DMS53 treated with DMSO at 0.1 percent for 48 hours (cell line): ENCODE data around the gene IFTAP.

Experiments used
- DNase-seq: peaks from one replicate; lab custom pipeline; 2025; ENCODE audit not compliant: unreplicated experiment; lab: John Stamatoyannopoulos, UW

IFTAP gene

DNA sequence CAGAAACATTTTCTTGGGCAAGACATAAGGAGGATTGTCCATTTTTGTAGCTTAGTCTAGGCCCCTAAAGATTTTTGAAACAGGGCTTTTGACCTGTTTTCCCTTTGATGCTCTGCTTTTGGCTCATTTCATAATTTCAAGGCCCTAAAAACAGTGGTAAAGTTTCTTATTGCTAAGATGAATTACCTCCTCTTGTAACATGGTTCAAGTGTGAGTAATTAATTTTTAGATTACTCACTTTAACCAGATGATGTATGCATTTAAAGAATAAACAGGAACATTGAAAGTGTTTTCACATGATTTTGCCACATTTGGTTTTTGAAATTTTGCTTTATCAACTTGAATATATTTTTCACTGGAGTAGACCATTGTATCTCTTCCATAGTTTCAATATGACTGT lies 2.6 kb downstream of the IFTAP start:
- no peak for DNase-seq

DNA sequence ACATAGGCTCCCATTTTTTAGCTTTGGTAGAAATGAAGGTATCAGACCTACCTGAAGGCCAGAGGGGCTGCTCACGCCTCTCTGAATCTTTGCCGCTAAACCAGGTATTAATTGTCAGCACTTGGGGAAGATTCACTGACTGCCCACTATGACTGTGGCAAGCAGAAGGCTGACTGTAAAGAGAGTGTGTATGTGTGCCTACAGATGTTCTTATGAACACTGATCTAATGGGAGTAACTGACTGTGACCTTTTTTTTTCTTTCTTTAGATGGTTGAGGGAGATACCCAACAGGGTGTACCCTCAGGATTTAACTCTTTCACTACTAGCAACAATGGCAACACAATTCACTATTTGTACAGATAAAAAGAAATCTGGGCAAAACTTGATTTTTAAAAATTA lies 3.7 kb downstream of the IFTAP start, which contains the start of gene RAG2:
Gene RAG2, minus strand, starts transcription at position 186 of the 400 bp plus-strand sequence. CDS start 4,068 bp downstream, outside the sequence.
- DNase-seq = no peak

DNA sequence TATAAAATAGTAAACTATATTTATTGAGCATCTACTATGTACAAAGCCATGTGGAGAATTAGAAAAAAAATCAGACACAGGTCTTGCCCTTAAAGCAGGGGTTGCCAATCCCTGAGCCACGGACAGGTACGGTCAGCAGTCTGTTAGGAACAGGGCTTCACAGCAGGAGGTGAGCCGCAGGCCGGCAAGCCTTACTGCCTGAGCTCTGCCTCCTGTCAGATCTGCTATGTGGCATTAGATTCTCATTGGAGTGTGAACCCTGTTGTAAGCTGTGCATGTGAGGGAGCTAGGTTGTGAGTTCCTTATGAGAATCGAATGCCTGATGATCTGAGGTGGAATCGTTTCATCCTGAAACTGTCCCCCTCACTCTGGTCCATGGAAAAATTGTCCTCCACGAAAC lies 5.9 kb downstream of the IFTAP start:
- no peak for DNase-seq

DNA sequence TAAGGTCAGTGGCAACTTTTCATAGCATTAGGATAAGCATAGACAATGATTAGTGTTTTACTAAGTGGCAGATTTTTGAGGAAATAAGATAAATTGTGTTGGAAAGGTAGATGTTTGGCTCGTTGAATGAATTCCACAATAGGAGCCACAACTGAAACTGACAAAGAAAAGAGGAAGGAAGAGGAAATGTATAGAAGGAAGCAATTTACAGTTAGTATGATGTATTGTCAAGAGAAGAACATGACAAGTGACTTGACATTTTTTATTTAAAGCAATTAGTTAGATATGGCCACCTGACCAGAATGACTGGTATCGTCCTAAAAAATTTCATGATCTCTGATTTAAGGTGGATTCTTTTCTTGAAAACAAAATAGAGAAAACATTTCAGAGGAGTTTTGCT lies 6.9 kb downstream of the IFTAP start:
- no peak for DNase-seq

DNA sequence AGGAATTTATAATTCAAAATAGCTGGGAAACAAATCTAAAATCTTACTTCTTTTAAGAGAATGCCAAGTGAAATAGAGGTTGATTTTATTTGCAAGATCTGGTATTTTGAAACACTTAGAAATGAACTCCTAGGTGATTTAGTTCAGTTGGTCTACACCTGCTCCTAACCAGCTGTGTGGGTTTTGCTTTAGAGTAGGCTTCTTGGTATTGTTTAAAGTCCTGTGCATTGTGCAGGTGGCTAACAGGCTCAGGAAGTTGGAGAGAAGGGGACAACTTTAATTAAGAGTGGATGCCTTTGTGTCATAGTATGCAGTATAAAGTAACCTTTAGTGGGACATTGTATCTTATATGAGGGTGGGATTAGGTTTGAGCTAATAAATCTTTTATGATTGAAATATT lies 7.8 kb downstream of the IFTAP start:
- no peak for DNase-seq

DNA sequence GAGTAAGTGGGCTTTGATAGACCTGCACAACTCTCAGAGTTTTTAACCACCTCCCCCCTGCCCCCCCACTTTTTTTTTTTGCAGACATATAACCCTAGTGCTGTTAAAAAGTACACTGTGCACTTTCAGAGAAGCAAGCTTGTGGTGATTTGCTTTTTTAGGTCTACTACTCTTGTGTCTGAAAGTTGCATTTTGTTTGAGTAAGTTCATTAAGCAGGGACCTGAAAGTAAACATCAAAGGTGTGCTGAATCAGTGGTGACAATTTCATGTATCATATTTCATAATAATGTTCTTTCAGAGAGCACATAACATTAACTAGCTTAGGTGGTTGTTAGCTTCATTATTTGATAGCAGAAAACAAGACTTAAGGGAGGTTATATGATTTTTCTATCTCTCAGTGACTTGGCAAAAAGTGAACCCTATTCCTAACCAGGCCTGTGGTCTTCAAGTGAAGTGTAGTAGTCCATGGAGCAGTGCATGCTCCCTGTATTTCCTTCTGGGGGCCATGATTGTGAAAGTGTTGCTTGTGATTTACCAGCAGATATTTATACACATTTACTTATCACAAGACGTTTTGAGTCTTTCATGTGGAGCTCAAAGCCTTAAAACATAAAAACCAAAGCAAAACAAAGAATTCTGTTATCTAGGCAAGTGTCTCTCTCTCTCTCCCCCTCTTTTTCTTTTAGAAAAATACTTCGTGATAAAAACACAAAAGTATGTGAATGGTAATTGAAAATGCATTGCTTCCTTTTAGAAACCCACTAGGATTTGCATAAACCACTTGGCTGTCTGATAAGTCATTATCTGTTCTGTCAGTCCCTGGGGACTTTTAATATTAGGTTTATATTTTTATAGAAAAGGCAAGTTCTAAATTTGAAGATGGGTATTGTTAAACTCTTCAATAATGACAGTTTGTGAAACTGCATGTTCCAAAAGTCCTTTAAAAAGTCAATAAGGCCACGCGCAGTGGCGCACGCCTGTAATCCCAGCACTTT lies 11.2 kb downstream of the IFTAP start:
- DNase-seq = no peak

DNA sequence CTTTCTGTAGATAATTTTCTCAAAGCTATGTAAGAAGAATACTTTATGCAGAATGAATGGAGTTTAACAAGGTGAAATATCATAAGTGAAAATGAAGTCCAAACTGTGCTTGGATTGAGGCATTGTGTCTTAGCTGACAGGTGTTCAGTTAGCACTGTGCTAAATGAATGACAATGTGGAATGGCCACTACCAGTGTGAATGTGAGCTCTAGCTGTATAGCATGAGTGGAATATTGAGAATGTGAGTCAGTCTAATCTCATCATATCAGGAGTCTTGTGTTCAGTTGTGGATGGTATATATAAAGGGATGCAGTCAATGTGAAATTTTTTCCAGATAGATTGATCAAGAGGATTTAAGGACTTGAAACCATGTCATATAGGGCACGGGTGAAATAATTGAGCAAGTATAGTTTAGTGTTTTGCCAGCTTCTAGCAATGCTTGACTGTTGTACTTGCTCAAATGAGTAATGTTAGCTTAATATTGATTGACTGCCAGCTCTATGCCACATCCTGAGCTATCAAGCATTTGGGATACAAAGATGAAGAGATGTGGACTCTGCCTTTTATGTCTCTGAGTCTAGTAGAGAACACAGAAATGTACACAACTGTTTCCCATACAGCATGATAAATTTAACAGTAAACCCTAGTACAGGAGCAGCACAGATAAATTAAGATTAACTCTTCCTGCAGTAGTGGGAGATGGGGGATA lies 14.3 kb downstream of the IFTAP start:
- no peak for DNase-seq

DNA sequence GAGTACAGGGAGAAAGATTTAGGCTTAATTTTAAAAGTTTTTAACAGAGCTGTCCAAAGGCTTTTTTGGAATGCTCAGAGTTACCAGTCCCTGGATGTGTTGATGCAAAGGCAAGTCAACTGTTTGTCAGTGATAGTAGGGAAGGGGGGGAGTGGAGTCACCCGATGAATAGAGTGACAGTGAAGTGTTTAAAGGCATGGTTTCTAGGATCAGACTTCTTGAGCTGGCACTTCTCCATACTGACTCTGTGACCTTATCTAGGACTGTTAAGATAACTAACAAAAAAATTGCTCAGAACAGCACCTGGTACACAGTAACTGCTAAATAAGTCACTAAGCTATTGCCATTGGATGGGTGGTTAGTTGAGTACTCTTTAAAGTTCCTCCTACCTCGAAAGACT lies 15.1 kb downstream of the IFTAP start:
- no peak for DNase-seq

DNA sequence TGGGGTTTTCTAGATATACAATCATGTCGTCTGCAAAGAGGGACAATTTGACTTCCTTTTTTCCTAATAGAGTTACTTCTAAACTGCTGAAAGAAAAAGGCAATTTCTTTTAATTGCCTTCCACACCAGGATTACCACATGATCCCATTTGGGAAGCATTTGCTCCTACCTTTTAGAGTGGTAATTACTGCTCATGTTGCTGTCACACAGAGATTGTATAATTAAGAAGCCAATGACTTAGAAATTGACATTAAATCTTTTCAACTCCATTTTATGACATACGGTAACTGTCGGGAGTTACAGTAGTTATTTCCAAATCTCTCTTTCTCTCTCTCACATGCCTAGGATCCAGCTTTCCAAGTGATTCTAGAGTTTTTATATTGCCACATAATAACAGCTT lies 21.5 kb downstream of the IFTAP start:
- DNase-seq = no peak

DNA sequence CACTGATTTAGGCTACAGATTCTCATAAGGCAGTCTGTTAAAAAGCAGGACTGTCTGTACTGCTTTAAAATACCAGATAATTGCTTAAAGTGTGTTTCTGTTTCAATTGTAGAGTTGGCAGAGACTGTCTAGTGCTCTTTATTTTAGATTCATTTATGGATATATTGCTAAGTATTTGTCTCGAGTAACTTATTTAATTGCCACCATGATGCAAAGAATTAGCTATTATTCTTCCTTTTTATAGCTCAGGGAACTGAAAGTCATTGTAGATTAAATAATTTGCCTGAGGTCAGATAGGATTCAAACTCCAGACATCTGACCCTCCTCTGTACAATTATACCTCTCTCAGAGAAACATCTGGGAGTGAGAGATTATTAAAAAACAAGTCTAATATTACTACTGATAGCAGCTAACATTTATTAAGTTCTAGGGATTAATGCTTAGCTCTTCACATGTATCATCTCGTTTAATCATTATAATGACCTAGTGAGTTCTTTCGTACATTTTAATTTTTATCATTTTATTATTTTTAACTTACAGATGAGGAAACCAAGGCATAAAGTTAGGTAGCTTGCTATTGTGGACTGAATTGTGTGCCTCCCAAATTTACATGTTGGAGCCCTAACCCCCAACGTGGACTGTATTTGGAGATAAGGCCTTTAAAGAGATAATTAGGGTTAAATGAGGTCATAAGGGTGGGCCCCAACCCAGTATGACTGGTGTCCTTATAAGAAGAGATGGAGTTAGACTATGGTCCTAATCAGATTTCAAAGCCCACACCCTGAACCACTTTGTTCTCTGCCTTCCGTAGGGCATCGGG lies 23.5 kb downstream of the IFTAP start:
- no peak for DNase-seq

DNA sequence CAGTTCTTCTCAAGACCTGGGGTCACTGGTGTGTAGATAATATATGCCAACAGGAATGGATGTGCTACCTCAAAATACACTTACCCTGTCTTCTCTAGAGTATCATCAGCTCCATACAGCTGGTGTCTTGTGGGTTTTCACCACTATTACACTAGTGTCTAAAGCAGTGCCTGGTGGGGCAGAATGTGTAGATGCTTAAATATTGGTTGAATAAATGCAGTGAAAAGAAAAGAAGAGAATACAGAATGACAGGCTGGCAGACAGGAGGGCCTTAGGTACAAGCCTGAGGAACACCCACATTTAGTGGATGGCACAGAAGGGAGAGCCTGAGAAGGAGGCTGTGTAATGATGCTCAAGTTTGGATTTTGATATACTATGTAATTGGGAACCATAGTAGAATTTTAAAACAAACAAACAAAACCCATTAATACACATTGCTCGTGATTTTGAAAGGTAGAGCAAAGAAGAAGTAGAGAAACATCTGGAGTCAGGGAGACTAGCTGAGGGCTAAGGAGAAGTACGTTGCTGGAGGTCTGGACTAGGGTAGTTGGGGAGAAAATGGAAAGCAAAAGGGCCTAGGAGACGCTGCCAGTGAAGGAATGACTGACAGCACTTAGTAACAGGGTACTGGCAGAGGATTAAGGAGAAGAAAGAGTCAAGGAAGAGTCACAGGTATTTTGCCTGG lies 24.2 kb downstream of the IFTAP start:
- DNase-seq = no peak

DNA sequence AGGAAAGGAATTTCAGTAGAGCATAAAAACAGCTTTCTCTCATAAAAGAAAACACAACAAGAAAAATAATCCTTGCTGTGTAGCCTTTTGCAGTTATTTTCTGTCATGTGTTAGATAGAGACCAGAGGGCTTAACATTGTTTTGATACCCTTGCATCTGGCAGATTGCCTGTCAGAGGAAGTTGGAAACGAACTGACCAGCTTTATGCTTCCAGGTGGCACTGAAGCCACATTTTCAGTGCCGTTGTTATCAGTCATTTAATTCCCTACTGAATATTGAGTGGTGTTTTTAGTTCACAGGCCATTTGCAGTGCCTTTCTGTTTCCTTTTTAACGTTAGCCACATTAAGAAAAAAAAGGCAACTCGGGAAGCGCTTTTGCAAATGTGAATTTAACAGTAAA lies 25.2 kb downstream of the IFTAP start:
- no peak for DNase-seq

DNA sequence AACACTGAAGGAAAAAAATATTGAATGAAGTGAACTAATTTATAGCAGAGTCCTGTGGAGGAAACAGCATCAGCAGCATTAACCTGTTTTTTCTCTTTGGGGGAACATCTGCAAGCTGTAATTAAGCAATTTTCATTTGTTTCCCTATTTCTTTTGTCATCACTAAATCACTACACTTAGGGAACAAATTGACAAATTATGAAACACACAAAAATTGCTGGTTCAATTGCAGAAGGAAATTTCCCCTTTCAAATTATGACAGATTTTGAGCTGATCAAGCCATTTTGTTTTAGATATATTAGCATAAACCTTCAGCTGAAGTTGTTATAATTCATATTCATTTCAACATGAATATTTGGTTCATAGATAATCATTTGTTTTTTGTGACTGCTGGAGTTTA lies 25.9 kb downstream of the IFTAP start:
- DNase-seq = no peak

DNA sequence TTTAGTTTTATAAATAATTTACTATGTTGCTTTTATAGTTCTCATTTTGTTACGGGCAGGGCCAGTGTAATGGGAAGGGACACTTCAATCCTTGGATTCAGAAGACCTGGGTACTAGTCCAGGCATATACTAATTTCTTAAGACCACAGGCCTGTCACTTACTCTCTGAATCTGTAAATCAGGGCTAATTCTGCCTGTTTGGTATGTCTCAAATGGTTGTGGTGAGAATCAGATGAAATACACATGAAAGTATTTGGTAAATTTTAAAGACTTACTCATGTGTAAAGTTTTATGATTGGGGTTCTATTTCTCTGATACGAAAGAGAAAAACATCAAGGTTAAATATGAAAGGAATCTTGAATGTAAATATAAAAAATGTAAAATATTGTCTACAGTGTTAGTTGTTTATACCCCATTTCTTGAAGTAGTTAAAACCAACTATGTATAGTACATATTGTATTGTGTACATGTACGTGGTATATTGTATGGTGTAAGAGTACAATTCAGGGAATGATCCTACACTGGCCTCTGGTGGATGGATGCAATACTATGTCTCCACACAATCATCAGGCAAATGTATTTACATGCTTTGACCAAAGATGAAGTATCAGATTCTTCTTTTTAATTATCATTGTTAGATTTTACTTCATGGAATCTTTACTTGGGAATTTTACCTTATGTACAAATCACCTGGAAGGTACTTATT lies 28.3 kb downstream of the IFTAP start:
- DNase-seq = peak; percentile 1

DNA sequence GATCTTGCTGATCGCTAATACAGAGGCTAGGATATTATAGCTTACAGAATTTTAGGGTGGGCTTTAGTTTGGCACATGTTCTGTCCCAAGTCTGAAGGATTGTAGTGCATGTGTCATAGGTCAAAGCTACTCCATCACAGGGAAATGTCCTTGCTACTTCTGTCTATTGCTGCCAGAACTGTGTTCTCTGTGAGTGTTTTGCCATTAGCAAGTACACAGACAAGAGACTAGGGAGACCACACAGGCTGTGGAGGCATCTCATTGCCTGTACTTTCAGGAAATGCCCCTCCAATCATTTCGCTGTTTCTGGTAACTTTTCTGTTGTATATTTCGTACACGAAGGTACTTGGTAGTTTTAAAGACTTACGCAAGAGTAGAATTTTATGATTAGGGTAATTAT lies 29.2 kb downstream of the IFTAP start:
- no peak for DNase-seq

DNA sequence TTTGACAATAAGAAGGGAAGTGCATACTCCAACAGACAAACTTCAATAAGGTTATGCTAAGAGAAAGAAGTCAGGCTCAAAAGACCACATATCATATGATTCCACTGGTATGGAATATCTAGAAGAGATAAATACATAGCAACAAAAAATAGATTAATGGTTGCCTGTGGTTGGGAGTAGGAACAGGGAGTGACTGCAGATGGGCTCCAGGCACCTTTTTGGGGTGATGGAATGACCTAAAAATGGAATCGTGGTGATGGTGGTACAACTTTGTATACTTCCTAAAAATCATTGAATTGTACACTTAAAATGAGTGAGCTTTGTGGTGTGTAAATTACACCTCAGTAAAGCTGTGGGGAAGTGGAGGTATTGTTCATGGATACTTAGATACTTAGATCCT lies 32.7 kb downstream of the IFTAP start:
- no peak for DNase-seq

DNA sequence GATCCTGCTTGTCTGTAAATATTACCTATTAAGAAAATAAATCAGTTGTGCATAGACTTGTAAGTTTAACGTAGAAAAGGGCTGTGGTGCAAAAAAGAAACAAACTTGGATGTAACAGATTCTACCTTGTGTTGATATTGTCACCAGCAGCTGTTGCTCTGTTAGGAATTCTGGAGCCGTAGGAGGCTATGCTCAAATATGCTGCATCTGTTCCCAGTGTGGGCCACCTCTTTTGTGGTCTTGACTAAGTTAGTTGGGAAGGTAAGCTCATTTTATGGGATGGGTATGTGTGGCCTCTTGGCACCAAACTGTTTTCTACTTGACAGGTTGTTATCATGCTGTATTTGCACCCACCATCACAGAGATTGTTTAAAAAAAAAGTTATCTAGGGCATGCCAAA lies 33.2 kb downstream of the IFTAP start:
- no peak for DNase-seq

DNA sequence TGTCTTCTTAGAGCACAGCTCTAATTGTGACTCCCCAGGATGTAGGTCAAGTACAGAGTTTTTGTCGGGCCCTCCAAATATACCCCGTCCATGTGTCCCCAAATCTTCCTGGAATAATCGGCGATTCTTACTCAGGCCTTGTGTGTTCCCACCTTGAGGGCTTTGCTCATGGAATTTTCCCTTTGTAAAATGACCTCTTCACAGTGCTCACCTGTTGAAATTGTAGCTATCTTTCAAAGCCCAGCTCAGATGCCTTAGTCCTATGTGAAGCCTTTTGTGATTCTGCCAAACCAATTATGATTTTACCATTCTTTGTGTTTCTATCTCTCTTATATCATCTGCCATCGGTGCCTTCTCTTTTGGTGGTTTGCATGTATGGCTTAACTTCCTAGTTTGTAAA lies 33.8 kb downstream of the IFTAP start:
- no peak for DNase-seq

DNA sequence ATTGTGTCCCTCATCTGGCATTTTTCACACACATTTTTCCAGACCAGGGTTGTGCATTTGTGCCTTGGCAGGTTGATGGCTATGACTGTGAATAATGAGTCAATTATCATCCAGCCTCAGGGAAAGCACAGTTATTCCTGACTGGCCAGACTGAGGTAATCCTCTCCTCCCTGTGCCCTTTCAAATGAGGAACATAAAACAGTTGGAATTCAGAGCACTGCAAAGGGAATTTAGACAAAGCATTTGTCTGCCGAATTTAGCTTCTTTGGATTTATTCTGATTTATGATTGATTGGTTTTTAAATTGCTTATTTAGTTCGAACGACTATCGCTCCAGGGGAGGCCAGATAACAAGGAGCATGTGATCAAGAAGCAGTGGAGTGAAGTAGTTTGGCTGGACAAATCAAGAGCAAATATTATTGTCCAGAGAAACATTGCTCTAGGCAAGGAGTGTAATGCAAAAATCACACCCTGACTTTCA lies 34.5 kb downstream of the IFTAP start:
- no peak for DNase-seq

DNA sequence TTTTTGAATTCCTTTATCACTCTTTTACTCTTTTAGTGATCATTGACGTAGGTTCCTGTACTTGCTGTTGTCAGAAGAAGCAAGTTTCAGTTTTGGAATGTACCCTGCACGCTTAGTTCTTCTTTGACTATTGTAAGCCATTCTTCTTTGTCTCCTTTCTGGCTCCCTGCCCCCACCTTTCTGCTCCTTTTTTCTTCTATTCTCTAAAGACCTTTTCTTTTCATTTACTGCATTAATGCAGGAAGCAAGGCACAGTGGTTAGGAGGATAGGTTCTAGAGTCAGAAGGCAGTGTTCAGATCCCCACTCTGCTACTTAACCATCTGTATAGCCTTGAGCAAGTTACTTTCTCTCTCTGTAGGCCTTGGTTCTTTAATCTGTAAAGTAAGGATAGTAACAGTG lies 37.5 kb downstream of the IFTAP start:
- no peak for DNase-seq
